GM19099 (cell line): ENCODE results near the gene HTRA3.

ENCODE experiments used
- POLR2A ChIP-seq: IDR thresholded peaks from 3 replicates; pipeline ENCODE4 v1.6.1; 2011; ENCODE audit warnings: low read depth; ENCODE audit not compliant: insufficient read length; ENCODE audit errors: extremely low read depth

HTRA3 gene

GRCh38 chr4:8321220-8321619 lies 51.7 kb downstream of the HTRA3 start:
- TF ChIP-seq POLR2A: no peak

- no peak for TF ChIP-seq POLR2A
Measured at GRCh38 chr4:8321771-8322170, 52.2 kb downstream of the HTRA3 start.

GRCh38 chr4:8322794-8323704 lies 53.5 kb downstream of the HTRA3 start:
- TF ChIP-seq POLR2A: no peak

- TF ChIP-seq POLR2A: no peak
Measured at GRCh38 chr4:8323947-8324555, 54.5 kb downstream of the HTRA3 start.

- no peak for TF ChIP-seq POLR2A
Measured at GRCh38 chr4:8324640-8325239, 55.2 kb downstream of the HTRA3 start.

- TF ChIP-seq POLR2A: no peak
Measured at GRCh38 chr4:8325291-8325973, 55.9 kb downstream of the HTRA3 start.

GRCh38 chr4:8326206-8326605 lies 56.7 kb downstream of the HTRA3 start:
- no peak for TF ChIP-seq POLR2A

- TF ChIP-seq POLR2A: no peak
Measured at GRCh38 chr4:8328456-8328855, 58.9 kb downstream of the HTRA3 start.

GRCh38 chr4:8328866-8329559 lies 59.5 kb downstream of the HTRA3 start:
- TF ChIP-seq POLR2A: no peak

- TF ChIP-seq POLR2A: no peak
Measured at GRCh38 chr4:8329560-8329858, 60.0 kb downstream of the HTRA3 start.

- no peak for TF ChIP-seq POLR2A
Measured at GRCh38 chr4:8329859-8330761, 60.6 kb downstream of the HTRA3 start.

GRCh38 chr4:8330821-8331574 lies 61.4 kb downstream of the HTRA3 start:
- no peak for TF ChIP-seq POLR2A

- no peak for TF ChIP-seq POLR2A
Measured at GRCh38 chr4:8331575-8331955, 62.0 kb downstream of the HTRA3 start.
